HFFc6 (cell line): Measurements from ENCODE around the gene TPPP2. TPM values are rescaled to one million over a fixed set of nuclear protein-coding genes. Genes with fewer than 3 reads are reported as not detected.

Experiments
- DNase-seq: peaks from one replicate; pipeline ENCODE4 v3.0.0-alpha.2; 2018
- H3K27ac Mint-ChIP-seq: 2 replicates; pipeline ENCODE4 v1.8.0; 2020; ENCODE audit warnings: mild to moderate bottlenecking, mixed read lengths
- H3K27me3 Mint-ChIP-seq: 2 replicates; pipeline ENCODE4 v1.8.0; 2021; ENCODE audit warnings: mild to moderate bottlenecking, moderate library complexity, mixed read lengths; ENCODE audit not compliant: insufficient read depth
- H3K36me3 Mint-ChIP-seq: 2 replicates; pipeline ENCODE4 v1.8.0; 2021; ENCODE audit warnings: low read depth, mixed read lengths
- H3K4me1 Mint-ChIP-seq: 2 replicates; pipeline ENCODE4 v1.8.0; 2020; ENCODE audit warnings: low read depth, mixed read lengths
- H3K4me3 Mint-ChIP-seq: 2 replicates; pipeline ENCODE4 v1.8.0; 2020; ENCODE audit warnings: mild to moderate bottlenecking, moderate library complexity, mixed read lengths
- H3K9me3 Mint-ChIP-seq: 2 replicates; pipeline ENCODE4 v1.8.0; 2020; ENCODE audit warnings: mild to moderate bottlenecking, mixed read lengths
- total RNA-seq, 6 experiments: library from RNA; stranded (reverse); fragmentation: NEBNext Ultra II Directional; extraction: Animal tissue kit (Norgen Biotek cat#: 25700); gene quantifications; 2 replicates in 1 of 6; 3 replicates in 5 of 6; pipeline ENCODE4 v1.2.3, GENCODE V29; 2021
- TF ChIP-seq, protein P1 (sequence below): fragments of 200-600 bp; sonication (generic); IDR thresholded peaks from 2 replicates; pipeline ENCODE4 v1.5.0; 2021; ENCODE audit warnings: antibody characterized with exemption, mild to moderate bottlenecking

The TPPP2 gene
- total RNA-seq, 6 experiments from 2014 or later, result not detected

DNA sequence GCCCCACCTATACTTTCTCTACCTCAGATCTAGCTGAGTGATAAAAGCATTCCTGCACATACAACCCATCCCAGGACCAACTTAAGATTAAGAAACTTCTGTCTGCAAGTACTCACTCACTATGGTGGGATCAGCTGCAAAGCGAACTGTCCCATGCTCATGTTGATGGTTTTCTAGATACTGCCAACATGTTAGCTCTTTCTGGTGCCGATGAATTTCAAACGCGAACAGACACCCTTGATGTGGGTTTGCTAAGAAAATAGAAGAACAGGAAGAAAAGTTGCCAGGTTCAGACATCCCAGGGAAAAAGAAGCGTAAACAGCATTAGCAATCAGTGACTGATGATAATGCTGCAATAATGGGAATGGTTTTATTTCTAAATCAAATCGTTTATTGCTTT, 32.5 kb upstream of the TPPP2 start:
- H3K27ac Mint-ChIP-seq, result no peak overlapping the region
- H3K4me1 Mint-ChIP-seq, result peaks cover 21% of the 10 kb centered on the region
- no peak overlapping the region for H3K4me3 Mint-ChIP-seq
- no peaks in the 10 kb centered on the region for H3K9me3 Mint-ChIP-seq
- peaks cover 27% of the 10 kb centered on the region for H3K36me3 Mint-ChIP-seq
- no peaks in the 10 kb centered on the region for H3K27me3 Mint-ChIP-seq
- no peak for DNase-seq
- TF ChIP-seq, protein P1, sequence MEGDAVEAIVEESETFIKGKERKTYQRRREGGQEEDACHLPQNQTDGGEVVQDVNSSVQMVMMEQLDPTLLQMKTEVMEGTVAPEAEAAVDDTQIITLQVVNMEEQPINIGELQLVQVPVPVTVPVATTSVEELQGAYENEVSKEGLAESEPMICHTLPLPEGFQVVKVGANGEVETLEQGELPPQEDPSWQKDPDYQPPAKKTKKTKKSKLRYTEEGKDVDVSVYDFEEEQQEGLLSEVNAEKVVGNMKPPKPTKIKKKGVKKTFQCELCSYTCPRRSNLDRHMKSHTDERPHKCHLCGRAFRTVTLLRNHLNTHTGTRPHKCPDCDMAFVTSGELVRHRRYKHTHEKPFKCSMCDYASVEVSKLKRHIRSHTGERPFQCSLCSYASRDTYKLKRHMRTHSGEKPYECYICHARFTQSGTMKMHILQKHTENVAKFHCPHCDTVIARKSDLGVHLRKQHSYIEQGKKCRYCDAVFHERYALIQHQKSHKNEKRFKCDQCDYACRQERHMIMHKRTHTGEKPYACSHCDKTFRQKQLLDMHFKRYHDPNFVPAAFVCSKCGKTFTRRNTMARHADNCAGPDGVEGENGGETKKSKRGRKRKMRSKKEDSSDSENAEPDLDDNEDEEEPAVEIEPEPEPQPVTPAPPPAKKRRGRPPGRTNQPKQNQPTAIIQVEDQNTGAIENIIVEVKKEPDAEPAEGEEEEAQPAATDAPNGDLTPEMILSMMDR, result no peak

DNA sequence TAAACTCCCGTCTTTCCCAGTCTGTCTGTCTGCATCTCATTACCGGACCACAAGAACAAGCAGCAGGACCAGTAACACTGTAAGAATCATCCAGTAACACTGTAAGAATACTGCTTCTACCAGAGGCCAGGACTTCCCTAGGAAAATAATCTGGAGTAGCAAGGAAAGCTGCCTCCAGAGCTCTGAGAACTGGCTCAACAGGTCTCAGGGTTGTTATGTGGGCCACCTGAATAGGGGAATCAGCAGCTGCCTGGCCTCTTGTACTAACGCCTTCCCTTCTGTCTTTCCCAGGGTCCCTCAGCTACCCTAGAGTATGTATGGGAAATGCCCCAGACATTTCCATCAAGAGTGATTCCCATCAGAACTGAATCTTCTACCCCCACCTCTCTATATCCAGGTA, 31.9 kb upstream of the TPPP2 start:
- peak overlapping the region; percentile 59; the same call in 1 of the 2 replicates for H3K27ac Mint-ChIP-seq

DNA sequence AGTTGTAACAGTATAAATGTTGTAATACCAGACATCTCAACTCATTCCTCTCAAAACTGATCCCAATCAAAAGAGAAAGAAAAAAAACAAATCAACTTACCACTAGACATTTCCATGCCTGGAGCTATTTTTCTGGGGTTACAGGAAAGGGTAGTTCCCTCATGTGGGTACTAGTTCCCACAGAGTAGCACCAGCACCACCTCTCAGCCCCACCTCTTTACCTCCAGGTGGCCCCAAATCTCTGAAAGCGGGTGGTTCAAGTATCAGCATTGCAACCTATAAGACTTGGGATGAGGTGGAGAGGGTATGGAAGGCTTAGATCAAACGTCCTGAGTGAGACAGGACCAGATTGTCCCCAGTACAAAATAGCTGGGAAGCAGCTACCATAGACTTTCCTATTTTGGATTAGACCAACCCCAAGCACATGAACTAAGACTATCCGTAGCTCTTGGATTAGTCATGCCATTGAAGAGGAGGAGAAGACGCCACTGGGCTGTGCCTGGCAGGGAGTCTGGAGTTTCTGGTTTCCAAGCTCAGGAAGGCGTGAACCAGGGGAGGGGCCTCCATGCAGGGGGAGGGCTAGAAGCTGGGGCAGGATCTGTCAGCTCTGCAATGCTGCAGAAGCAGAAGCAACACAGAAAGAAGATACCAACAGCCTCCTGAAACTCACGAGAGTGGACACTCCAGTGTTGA, 31.2 kb upstream of the TPPP2 start, which contains the start of gene SLC39A2:
Gene SLC39A2, plus strand, starts transcription at position 620 of the 693 bp plus-strand sequence. CDS start 154 bp downstream, outside the sequence.
- Mint-ChIP-seq H3K27me3 (no peaks in the 10 kb centered on the region), H3K27ac (peak within 1 kb of the TSS; percentile 59; the same call in 1 of the 2 replicates), H3K4me3 (no peak within 1 kb of the TSS), H3K4me1 (peaks cover 21% of the 10 kb centered on the region), H3K36me3 (peaks cover 21% of the 10 kb centered on the region), H3K9me3 (no peaks in the 10 kb centered on the region)
- TF ChIP-seq, protein P1, result no peak
- peak; percentile 73 for DNase-seq

More for the DNA sequence above, 31.9 kb upstream of the TPPP2 start:
- Mint-ChIP-seq H3K4me1 (peaks cover 21% of the 10 kb centered on the region), H3K4me3 (no peak overlapping the region), H3K9me3 (no peaks in the 10 kb centered on the region), H3K27me3 (no peaks in the 10 kb centered on the region), H3K36me3 (peaks cover 24% of the 10 kb centered on the region)
- TF ChIP-seq, protein P1, result no peak
- no peak for DNase-seq

DNA sequence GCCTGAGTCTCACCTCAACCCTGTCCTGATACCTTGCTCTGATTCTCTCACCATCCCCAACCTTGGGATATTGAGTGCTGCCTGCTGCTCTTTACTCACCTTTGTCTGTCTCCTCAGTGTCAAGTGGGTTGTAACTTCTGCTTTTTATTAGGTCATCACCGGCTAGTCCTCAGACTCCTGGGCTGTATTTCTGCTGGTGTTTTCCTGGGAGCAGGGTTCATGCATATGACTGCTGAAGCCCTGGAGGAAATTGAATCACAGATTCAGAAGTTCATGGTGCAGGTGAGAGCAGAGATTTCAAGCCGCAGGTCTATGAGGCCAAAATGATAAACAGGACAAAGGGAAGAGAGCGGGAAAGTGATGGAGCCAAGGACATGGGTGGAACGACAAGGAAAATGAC, 30.4 kb upstream of the TPPP2 start:
- Mint-ChIP-seq H3K27ac (no peak overlapping the region), H3K4me3 (no peak overlapping the region), H3K27me3 (no peaks in the 10 kb centered on the region), H3K9me3 (no peaks in the 10 kb centered on the region), H3K36me3 (peaks cover 14% of the 10 kb centered on the region), H3K4me1 (peaks cover 21% of the 10 kb centered on the region)
- no peak for DNase-seq
- TF ChIP-seq, protein P1, result no peak

DNA sequence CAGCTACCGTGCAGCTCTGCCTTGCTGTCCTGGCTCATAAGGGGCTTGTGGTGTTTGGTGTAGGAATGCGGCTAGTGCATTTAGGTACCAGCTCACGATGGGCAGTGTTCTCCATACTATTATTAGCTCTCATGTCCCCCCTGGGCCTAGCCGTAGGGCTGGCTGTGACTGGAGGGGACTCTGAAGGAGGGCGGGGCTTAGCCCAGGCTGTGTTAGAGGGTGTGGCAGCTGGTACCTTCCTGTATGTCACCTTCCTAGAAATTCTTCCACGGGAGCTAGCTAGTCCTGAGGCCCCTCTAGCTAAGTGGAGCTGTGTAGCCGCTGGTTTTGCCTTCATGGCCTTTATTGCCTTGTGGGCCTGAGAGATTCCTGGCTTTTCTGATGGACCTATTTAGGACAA, 28.8 kb upstream of the TPPP2 start:
- no peak for DNase-seq
- TF ChIP-seq, protein P1, result no peak
- Mint-ChIP-seq H3K4me1 (peaks cover 21% of the 10 kb centered on the region), H3K27ac (no peak overlapping the region), H3K27me3 (no peaks in the 10 kb centered on the region), H3K36me3 (peaks cover 4% of the 10 kb centered on the region; the same call in 1 of the 2 replicates), H3K4me3 (no peak overlapping the region), H3K9me3 (no peaks in the 10 kb centered on the region)
